HepG2 (cell line): ENCODE results near the gene MRAP. TPM values are rescaled to one million over a fixed set of nuclear protein-coding genes. Genes with fewer than 3 reads are reported as not detected.

Source experiments
- ATAC-seq: fragments of 200-7000 bp; cut with Tn5 transposase; 3 replicates; pipeline ENCODE4 v1.9.1; 2020; ENCODE audit warnings: mild to moderate bottlenecking, moderate library complexity
- BruUV-seq: library from RNA; stranded (reverse); fragments of 400-500 nt; replicated peaks from 2 replicates; lab custom pipeline; 2021; lab: Mats Ljungman, UMichigan
- CTCF ChIA-PET: fragments of 300-600 bp; formaldehyde crosslinking; extraction: SDS; loops from one replicate; lab custom pipeline; 2021; ENCODE audit warnings: low total read pairs, inconsistent platforms, low intra/inter-chr PET ratio; lab: Yijun Ruan, JAX
- POLR2A ChIA-PET: fragments of 350-600 bp; sonication (Branson Sonifier 250); formaldehyde crosslinking; loops from one replicate; lab custom pipeline; 2020; ENCODE audit warnings: antibody characterized with exemption, inconsistent platforms; lab: Yijun Ruan, JAX
- DNase-seq: peaks from one replicate; pipeline ENCODE4 v3.0.0-alpha.2; 2015; ENCODE audit warnings: low spot score
- FAIRE-seq: peaks from 3 replicates; lab custom pipeline; 2011; peaks lifted over from hg19 to GRCh38; lab: Jason Lieb, UNC
- H2AFZ ChIP-seq: one replicate; pipeline ENCODE4 v1.6.1; 2011; ENCODE audit warnings: low read length, inconsistent platforms
- H3K27ac ChIP-seq: fragments of 300-600 bp; 3 replicates; pipeline ENCODE4 v1.8.0; 2011; ENCODE audit warnings: mixed run types, mild to moderate bottlenecking, mixed read lengths, low read length, inconsistent platforms; ENCODE audit not compliant: insufficient read depth; ENCODE audit errors: extremely low read length
- H3K27me3 ChIP-seq, 2 experiments: fragments of 200-600 bp in 1 of 2; 2 replicates in 1 of 2; 3 replicates in 1 of 2; pipeline versions ENCODE4 v1.6.0 to v1.8.0; 2011; ENCODE audit warnings: low read length in 2 of 2, mild to moderate bottlenecking in 2 of 2, moderate library complexity in 2 of 2, inconsistent platforms in 1 of 2; ENCODE audit not compliant: insufficient read depth in 2 of 2, control insufficient read depth in 1 of 2
- H3K36me3 ChIP-seq, 2 experiments: fragments of 200-600 bp in 1 of 2; replicated peaks in 1 of 2; 2 replicates in 1 of 2; 3 replicates in 1 of 2; pipeline versions ENCODE4 v1.5.1 to v1.8.0; 2011; ENCODE audit warnings: low read length in 2 of 2, inconsistent platforms in 1 of 2; ENCODE audit not compliant: insufficient read depth in 2 of 2, control insufficient read depth in 1 of 2
- H3K4me1 ChIP-seq: 2 replicates; pipeline ENCODE4 v1.5.1; 2012; ENCODE audit warnings: low read length, inconsistent platforms; ENCODE audit not compliant: insufficient read depth
- H3K4me2 ChIP-seq: 2 replicates; pipeline ENCODE4 v1.6.0; 2011; ENCODE audit warnings: low read depth, low read length, inconsistent platforms
- H3K4me3 ChIP-seq, 3 experiments: fragments of 200-600 bp in 1 of 3; sonication (generic), shearing (Covaris generic) in 1 of 3; replicated peaks in 1 of 3; 2 replicates each; pipeline ENCODE4 v1.5.1; 2011 to 2016; ENCODE audit warnings: low read length in 3 of 3, inconsistent platforms in 2 of 3, low read depth in 2 of 3, mild to moderate bottlenecking in 2 of 3, control low read depth in 1 of 3, mixed read lengths in 1 of 3; ENCODE audit not compliant: insufficient read depth in 1 of 3
- H3K79me2 ChIP-seq: one replicate; pipeline ENCODE4 v1.6.1; 2011; ENCODE audit warnings: low read length, inconsistent platforms; ENCODE audit not compliant: insufficient read depth
- H3K9ac ChIP-seq: 2 replicates; pipeline ENCODE4 v1.6.0; 2011; ENCODE audit warnings: mild to moderate bottlenecking, low read depth, low read length, inconsistent platforms; ENCODE audit not compliant: insufficient read depth
- H3K9me3 ChIP-seq: 2 replicates; pipeline ENCODE4 v1.5.1; 2012; ENCODE audit warnings: mild to moderate bottlenecking, low read length
- H4K20me1 ChIP-seq: 2 replicates; pipeline ENCODE4 v1.6.0; 2011; ENCODE audit warnings: inconsistent platforms, mild to moderate bottlenecking, low read length, moderate library complexity; ENCODE audit not compliant: insufficient read depth
- HNRNPUL1 ChIP-seq: fragments of 200-400 bp; formaldehyde crosslinking; IDR thresholded peaks from 2 replicates; pipeline ENCODE4 v1.6.1; 2017; ENCODE audit warnings: low read depth, mild to moderate bottlenecking, low read length, moderate library complexity
- IRF1 ChIP-seq: sonication (generic); formaldehyde crosslinking; IDR thresholded peaks from 2 replicates; pipeline ENCODE4 v1.4.0; 2020; ENCODE audit warnings: low read depth, mild to moderate bottlenecking, missing genetic modification reagents
- KDM5B ChIP-seq: sonication (generic); formaldehyde crosslinking; IDR thresholded peaks from 2 replicates; pipeline ENCODE4 v1.4.0; 2020; ENCODE audit warnings: missing genetic modification reagents, mild to moderate bottlenecking, borderline replicate concordance
- MXD3 ChIP-seq: IDR thresholded peaks from 2 replicates; pipeline ENCODE4 v1.6.1; 2016; ENCODE audit warnings: mild to moderate bottlenecking, missing biosample characterization, missing genetic modification reagents
- NFYB ChIP-seq: sonication (generic); formaldehyde crosslinking; IDR thresholded peaks from 2 replicates; pipeline ENCODE4 v1.4.0; 2020; ENCODE audit warnings: missing genetic modification reagents
- NR2C2 ChIP-seq: sonication (generic); formaldehyde crosslinking; IDR thresholded peaks from 2 replicates; pipeline ENCODE4 v1.4.0; 2020; ENCODE audit warnings: missing genetic modification reagents, mild to moderate bottlenecking, moderate library complexity, borderline replicate concordance
- TCF7L2 ChIP-seq: IDR thresholded peaks from 2 replicates; pipeline ENCODE4 v1.6.1; 2011; ENCODE audit warnings: mild to moderate bottlenecking, low read depth, low read length, moderate library complexity
- ZBTB14 ChIP-seq: sonication (generic); formaldehyde crosslinking; IDR thresholded peaks from 2 replicates; pipeline ENCODE4 v1.4.0; 2020; ENCODE audit warnings: missing genetic modification reagents
- ZNF382 ChIP-seq: sonication (generic); formaldehyde crosslinking; IDR thresholded peaks from 2 replicates; pipeline ENCODE4 v1.5.0; 2020; ENCODE audit warnings: missing genetic modification reagents, mild to moderate bottlenecking, borderline replicate concordance
- ZNF574 ChIP-seq: sonication (generic); formaldehyde crosslinking; IDR thresholded peaks from 2 replicates; pipeline ENCODE4 v1.4.0; 2020; ENCODE audit warnings: missing genetic modification reagents
- ZUFSP ChIP-seq: sonication (generic); formaldehyde crosslinking; IDR thresholded peaks from 2 replicates; pipeline ENCODE4 v1.9.0; 2021; ENCODE audit warnings: missing genetic modification reagents, mild to moderate bottlenecking, borderline replicate concordance
- WGBS: methylation state at CpG from one replicate; pipeline ENCODE4 v1.1.6; 2017; ENCODE audit warnings: low lambda C conversion rate; 5-methylcytosine and 5-hydroxymethylcytosine counted together
- in situ Hi-C: cut with HindIII; loops from 2 replicates; pipeline ENCODE4 v1.10.0; 2017; ENCODE audit warnings: low pct_unique_long_range_greater_than_20kb; ENCODE audit not compliant: extremely low pct_ligation_motif_present
- intact Hi-C: fragments of 100-400 bp; cut with micrococcal nuclease; formaldehyde crosslinking; loops from one replicate; pipeline ENCODE4 v1.10.0; 2022; ENCODE audit not compliant: unreplicated experiment
- polyA plus RNA-seq, 8 experiments: library from polyadenylated mRNA; depleted of rRNA in 3 of 8; stranded (reverse) in 7 of 8; unstranded in 1 of 8; fragments of >200 nt; fragmentation: Illumina TruSeq in 4 of 8; extraction: Trizol in 4 of 8; gene quantifications; 2 replicates each; pipeline versions ENCODE4 v1.2.1 to v1.2.3, GENCODE V29; 2011 to 2016; ENCODE audit warnings: low read depth in 4 of 8, missing spikeins in 1 of 8, mixed read lengths in 1 of 8; ENCODE audit not compliant: insufficient read depth in 1 of 8
- total RNA-seq, 5 experiments: library from RNA; depleted of rRNA; stranded (reverse); fragments of >200 nt; fragmentation: Illumina TruSeq; extraction: Trizol; gene quantifications; 2 replicates each; pipeline ENCODE4 v1.2.3, GENCODE V29; 2016; ENCODE audit warnings: low read depth in 1 of 5

MRAP gene
- total and polyA plus RNA-seq, 2 of the 13 experiments (the other 11 are each of a cell fraction or from before 2014, with no cell fraction given) = 0.46 to 1.2 TPM

GRCh38 chr21:32253215-32253641 is 45.4 kb upstream of the MRAP start:
- Histone ChIP-seq H4K20me1 (no peaks in the 10 kb centered on the region), H3K9me3 (no peaks in the 10 kb centered on the region), H3K79me2 (no peaks in the 10 kb centered on the region), H2AFZ (no peak overlapping the region), H3K4me3 (no peak overlapping the region), H3K4me1 (no peaks in the 10 kb centered on the region), H3K36me3 (no peaks in the 10 kb centered on the region), H3K4me2 (no peak overlapping the region), H3K27me3 (peaks cover 0 to 33% of the 10 kb centered on the region in 2 experiments; a peak in 4 of 5 replicates), H3K27ac (no peak overlapping the region), H3K9ac (no peak overlapping the region)
- CTCF ChIA-PET = no interaction called here
- no TSS peak for BruUV-seq
- POLR2A ChIA-PET = no interaction called here
- no peak for FAIRE-seq
- intact Hi-C loops = no loop called here
- in situ Hi-C loops = loop anchor here (10.0 to 25.0 kb wide), 2 partner anchors 266 to 478 kb away; no protein-coding TSS in a partner anchor
- no peak for DNase-seq
- TF ChIP-seq HNRNPUL1 (no peak), ZNF382 (CRISPR knock-in tag) (no peak), TCF7L2 (no peak), KDM5B (no peak), NR2C2 (CRISPR knock-in tag) (no peak), ZUFSP (no peak)
- no peak for ATAC-seq
- 38% methylated on average over 7 of the region's 7 CpGs for WGBS

GRCh38 chr21:32256251-32256650 is 42.4 kb upstream of the MRAP start:
- H3K79me2 ChIP-seq = no peaks in the 10 kb centered on the region
- no peak overlapping the region for H3K27ac ChIP-seq
- intact Hi-C loops = no loop called here
- FAIRE-seq (no peak), ATAC-seq (no peak), DNase-seq (no peak)
- 31% methylated on average over 12 of the region's 12 CpGs for WGBS
- no peak overlapping the region for H3K9ac ChIP-seq
- no peaks in the 10 kb centered on the region for H3K36me3 ChIP-seq
- no peaks in the 10 kb centered on the region for H4K20me1 ChIP-seq
- CTCF ChIA-PET = no interaction called here
- no peak overlapping the region for H3K4me3 ChIP-seq
- POLR2A ChIA-PET = no interaction called here
- no TSS peak for BruUV-seq
- no peak overlapping the region for H2AFZ ChIP-seq
- peaks cover 0 to 24% of the 10 kb centered on the region in 2 experiments; a peak in 4 of 5 replicates for H3K27me3 ChIP-seq
- H3K4me2 ChIP-seq = no peak overlapping the region
- no peaks in the 10 kb centered on the region for H3K4me1 ChIP-seq
- H3K9me3 ChIP-seq = no peaks in the 10 kb centered on the region
- in situ Hi-C loops = loop anchor here (10.0 to 25.0 kb wide), 2 partner anchors 269 to 481 kb away; no protein-coding TSS in a partner anchor
- no peak for TF ChIP-seq IRF1 (CRISPR knock-in tag)
- no peak for TF ChIP-seq NFYB
- no peak for TF ChIP-seq ZBTB14 (CRISPR knock-in tag)
- TF ChIP-seq ZNF574 (CRISPR knock-in tag) = no peak
- TF ChIP-seq MXD3 (CRISPR knock-in tag) = no peak
